Activated T-helper 9 cell treated with anti-CD3 and anti-CD28 coated beads, Interleukin-2, amount 50 U/mL, for 16 hours (primary cell): Measurements from ENCODE around the gene UCHL5.
A peak's percentile ranks its signal among the peaks of the same experiment; 100 is the strongest.
"Not testable (repeated sequence)": the region's sequence is repeated elsewhere in the genome, so short reads cannot be mapped to it uniquely, and the experiment has no call there.

Source experiments
- DNase-seq: peaks from one replicate; pipeline ENCODE4 v3.0.0-alpha.2; 2020; ENCODE audit warnings: low read depth

Gene UCHL5

GRCh38 chr1:193011406-193011805 is 47.8 kb downstream of the UCHL5 start:
- no peak for DNase-seq

GRCh38 chr1:193009501-193009900 is 49.7 kb downstream of the UCHL5 start:
- DNase-seq = no peak

GRCh38 chr1:193005785-193006184 is 53.4 kb downstream of the UCHL5 start:
- no peak for DNase-seq

GRCh38 chr1:192998536-192998935 is 60.6 kb downstream of the UCHL5 start:
- no peak for DNase-seq

GRCh38 chr1:192994141-192994540 is 65.0 kb downstream of the UCHL5 start:
- no peak for DNase-seq

GRCh38 chr1:192993426-192994085 is 65.6 kb downstream of the UCHL5 start:
- DNase-seq = no peak

GRCh38 chr1:192986748-192987334 is 72.3 kb downstream of the UCHL5 start:
- not testable (repeated sequence) for DNase-seq

- DNase-seq = no peak
Observed at GRCh38 chr1:192986110-192986747, 72.9 kb downstream of the UCHL5 start.

- DNase-seq = no peak
Observed at GRCh38 chr1:192984080-192984479, 75.1 kb downstream of the UCHL5 start.

- peak; percentile 6 for DNase-seq
Observed at GRCh38 chr1:192983349-192983980, 75.7 kb downstream of the UCHL5 start.

- DNase-seq = no peak
Observed at GRCh38 chr1:192980856-192981255, 78.3 kb downstream of the UCHL5 start.

GRCh38 chr1:192980334-192980733 is 78.8 kb downstream of the UCHL5 start:
- not testable (repeated sequence) for DNase-seq

- no peak for DNase-seq
Observed at GRCh38 chr1:192979542-192979941, 79.6 kb downstream of the UCHL5 start.

- no peak for DNase-seq
Observed at GRCh38 chr1:192978195-192978710, 80.9 kb downstream of the UCHL5 start.

GRCh38 chr1:192977089-192977706 is 82.0 kb downstream of the UCHL5 start:
- no peak for DNase-seq

GRCh38 chr1:192976576-192976975 is 82.6 kb downstream of the UCHL5 start:
- DNase-seq = no peak

- DNase-seq = no peak
Observed at GRCh38 chr1:192974701-192975100, 84.5 kb downstream of the UCHL5 start.

- DNase-seq = no peak
Observed at GRCh38 chr1:192973988-192974387, 85.2 kb downstream of the UCHL5 start.

GRCh38 chr1:192973202-192973601 is 86.0 kb downstream of the UCHL5 start:
- DNase-seq = no peak

GRCh38 chr1:192969091-192969490 is 90.1 kb downstream of the UCHL5 start:
- DNase-seq = no peak

GRCh38 chr1:192968323-192968722 is 90.8 kb downstream of the UCHL5 start:
- no peak for DNase-seq

- DNase-seq = no peak
Observed at GRCh38 chr1:192967901-192968300, 91.3 kb downstream of the UCHL5 start.
